GM12878 (cell line): ENCODE data around the gene HDGF. TPM values are rescaled to one million over a fixed set of nuclear protein-coding genes. Genes with fewer than 3 reads are reported as not detected.
A peak's percentile ranks its signal among the peaks of the same experiment; 100 is the strongest.

Source experiments
- ATF2 ChIP-seq: IDR thresholded peaks from 2 replicates; pipeline ENCODE4 v1.6.1; 2012; ENCODE audit warnings: low read length, inconsistent platforms
- CREM ChIP-seq: IDR thresholded peaks from 2 replicates; pipeline ENCODE4 v1.6.1; 2014; ENCODE audit warnings: antibody characterized with exemption, low read depth
- ELK1 ChIP-seq: IDR thresholded peaks from 2 replicates; pipeline ENCODE4 v1.6.1; 2012; ENCODE audit warnings: low read depth, low read length, improper control_type of control experiment
- IRF3 ChIP-seq: fragments of 450-650 bp; IDR thresholded peaks from 2 replicates; pipeline ENCODE4 v1.6.1; 2014; ENCODE audit warnings: mild to moderate bottlenecking
- KAT2A ChIP-seq: conservative IDR thresholded peaks from 2 replicates; pipeline ENCODE4 v1.6.1; 2011; ENCODE audit warnings: low read depth, low read length; ENCODE audit not compliant: control insufficient read depth
- MAX ChIP-seq: IDR thresholded peaks from 2 replicates; pipeline ENCODE4 v1.6.1; 2012; ENCODE audit warnings: low read depth, low read length, improper control_type of control experiment
- MTA3 ChIP-seq: IDR thresholded peaks from 2 replicates; pipeline ENCODE4 v1.6.1; 2012; ENCODE audit warnings: low read length, inconsistent platforms, borderline replicate concordance
- PAX5 ChIP-seq: IDR thresholded peaks from 2 replicates; pipeline ENCODE4 v1.6.1; 2011; ENCODE audit warnings: low read depth, low read length, borderline replicate concordance
- PAX8 ChIP-seq: fragments of 450-650 bp; IDR thresholded peaks from 2 replicates; pipeline ENCODE4 v1.6.1; 2017; ENCODE audit warnings: mild to moderate bottlenecking, moderate library complexity
- PKNOX1 ChIP-seq: fragments of 450-650 bp; IDR thresholded peaks from 2 replicates; pipeline ENCODE4 v1.6.1; 2016; ENCODE audit warnings: mild to moderate bottlenecking
- PRDM15 ChIP-seq: fragments of 450-650 bp; formaldehyde crosslinking; IDR thresholded peaks from 2 replicates; pipeline ENCODE4 v1.4.0; 2020; ENCODE audit warnings: mild to moderate bottlenecking, moderate library complexity
- RB1 ChIP-seq: fragments of 450-650 bp; formaldehyde crosslinking; IDR thresholded peaks from 2 replicates; pipeline ENCODE4 v1.6.1; 2017; ENCODE audit warnings: mild to moderate bottlenecking, borderline replicate concordance
- REST ChIP-seq: IDR thresholded peaks from 2 replicates; pipeline ENCODE4 v1.6.1; 2012; ENCODE audit warnings: mild to moderate bottlenecking, low read depth, low read length
- RUNX3 ChIP-seq: IDR thresholded peaks from 2 replicates; pipeline ENCODE4 v1.6.1; 2012; ENCODE audit warnings: low read length, inconsistent platforms
- STAT1 ChIP-seq: fragments of 450-650 bp; conservative IDR thresholded peaks from 2 replicates; pipeline ENCODE4 v1.6.1; 2014; ENCODE audit warnings: antibody characterized with exemption, mild to moderate bottlenecking
- TBL1XR1 ChIP-seq: IDR thresholded peaks from 2 replicates; pipeline ENCODE4 v1.6.1; 2012; ENCODE audit warnings: low read depth, low read length, improper control_type of control experiment
- WRNIP1 ChIP-seq: IDR thresholded peaks from 2 replicates; pipeline ENCODE4 v1.6.1; 2011; ENCODE audit warnings: low read depth, low read length, improper control_type of control experiment, borderline replicate concordance
- polyA plus RNA-seq, 11 experiments: library from polyadenylated mRNA; depleted of rRNA in 4 of 11; unstranded in 6 of 11; stranded (reverse) in 5 of 11; fragments of >200 nt; fragmentation: Nextera tagmentation in 4 of 11; fragmentation: Illumina TruSeq in 1 of 11; extraction: Ambion mirVana in 4 of 11; extraction: Trizol in 1 of 11; gene quantifications; 1 replicate in 1 of 11; 2 replicates in 10 of 11; pipeline versions ENCODE4 v1.2.1 to v1.2.3, GENCODE V29; 2011 to 2016; ENCODE audit warnings: inconsistent platforms in 2 of 11, missing spikeins in 2 of 11, low read depth in 1 of 11
- total RNA-seq, 4 experiments: library from RNA; depleted of rRNA in 3 of 4; stranded (reverse); fragments of >200 nt in 3 of 4; fragmentation: Illumina TruSeq in 1 of 4; extraction: Trizol in 1 of 4; gene quantifications; 2 replicates each; pipeline versions ENCODE4 v1.2.1 to v1.2.3, GENCODE V29; 2013 to 2021

HDGF gene
- total and polyA plus RNA-seq, 10 of the 15 experiments (the other 5 are each of a cell fraction or from before 2014, with no cell fraction given): 28.3 to 372 (median 209) TPM

GRCh38 chr1:156767101-156767878 lies 15.8 kb upstream of the HDGF start, which contains the start of gene PRCC (continued):
- TF ChIP-seq ELK1: peak; percentile 69
- peak; percentile 68 for TF ChIP-seq PAX8
- no peak for TF ChIP-seq ATF2
- no peak for TF ChIP-seq REST
- TF ChIP-seq MAX: no peak; the same call in 1 of the 2 replicates
- TF ChIP-seq PAX5: no peak
- 0 out of 2 replicates have a peak, but pooled peaks have one; percentile 49 for TF ChIP-seq TBL1XR1
- TF ChIP-seq CREM: peak; percentile 98
- no peak for TF ChIP-seq MTA3
- TF ChIP-seq RUNX3: peak; percentile 64
- no peak for TF ChIP-seq PRDM15 (CRISPR knock-in tag)
- TF ChIP-seq STAT1: peak; percentile 20; the same call in 1 of the 2 replicates
- no peak for TF ChIP-seq KAT2A
- 0 out of 2 replicates have a peak, but pooled peaks have one; percentile 76 for TF ChIP-seq WRNIP1
- TF ChIP-seq IRF3: no peak
- peak; percentile 50; the same call in 1 of the 2 replicates for TF ChIP-seq RB1
- peak; percentile 94 for TF ChIP-seq PKNOX1
